ENCODE results near the gene SLC2A5.
"Not testable (repeated sequence)": the region's sequence is repeated elsewhere in the genome, so short reads cannot be mapped to it uniquely, and the experiment has no call there.

The SLC2A5 gene

DNA sequence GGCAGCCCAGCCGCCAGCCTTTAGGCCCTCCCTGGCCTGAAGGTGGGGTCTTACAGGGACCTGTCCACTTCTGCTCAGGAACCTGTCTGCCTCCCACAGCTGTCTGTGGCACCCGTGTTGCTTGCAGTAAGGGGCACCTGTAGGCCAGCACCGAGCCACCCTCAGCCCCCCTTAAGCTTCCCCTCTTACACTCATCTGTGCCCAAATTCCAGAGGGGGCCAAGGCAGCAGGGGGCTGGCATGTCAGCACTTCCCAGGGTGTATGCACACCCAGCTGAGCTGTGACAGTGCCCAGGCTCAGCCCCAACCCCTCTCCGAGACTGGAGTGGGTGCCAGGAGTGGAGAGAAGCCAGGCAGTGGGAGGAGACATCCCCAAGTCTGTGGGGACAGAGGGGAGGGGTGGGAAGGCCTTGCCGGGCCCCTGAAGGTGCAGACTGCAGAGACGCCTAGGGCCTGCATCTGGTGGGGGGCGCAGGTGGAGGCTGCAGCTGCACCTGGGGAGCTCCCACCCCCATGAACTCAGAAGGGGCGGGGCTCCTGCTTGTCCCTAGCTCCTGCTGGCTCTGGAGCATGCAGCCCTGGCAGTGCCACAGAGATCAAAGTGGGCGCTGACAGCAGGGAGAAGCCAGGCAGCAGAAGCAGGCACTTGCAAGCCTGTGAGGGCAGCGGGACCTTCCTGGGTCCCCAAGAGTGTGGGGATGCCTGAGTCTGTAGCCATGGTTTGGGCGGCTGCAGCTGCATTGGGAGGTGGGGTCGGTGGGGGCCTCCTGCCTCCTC is 37.8 kb downstream of the SLC2A5 start:
- no peak for DNase-seq

DNA sequence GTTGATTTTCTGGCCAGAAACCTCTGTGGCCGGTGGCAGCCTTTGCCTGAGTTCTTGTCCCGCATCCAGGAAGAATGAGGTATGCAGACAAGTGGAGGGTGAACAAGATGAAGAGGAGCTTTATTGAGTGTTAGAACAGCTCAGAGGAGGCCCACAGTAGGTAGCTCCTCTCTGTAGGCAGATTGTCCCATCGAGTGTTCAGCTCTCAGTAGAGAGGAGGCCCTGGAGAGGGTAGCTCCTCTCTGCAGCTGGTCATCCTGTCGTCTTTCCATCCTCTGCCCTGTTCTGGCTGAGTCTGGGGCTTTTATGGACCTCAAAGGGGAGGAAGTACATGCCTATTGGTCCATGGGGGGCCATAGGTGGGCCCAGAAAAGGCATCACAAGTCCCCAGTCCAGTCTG is 38.4 kb downstream of the SLC2A5 start:
- not testable (repeated sequence) for DNase-seq

DNA sequence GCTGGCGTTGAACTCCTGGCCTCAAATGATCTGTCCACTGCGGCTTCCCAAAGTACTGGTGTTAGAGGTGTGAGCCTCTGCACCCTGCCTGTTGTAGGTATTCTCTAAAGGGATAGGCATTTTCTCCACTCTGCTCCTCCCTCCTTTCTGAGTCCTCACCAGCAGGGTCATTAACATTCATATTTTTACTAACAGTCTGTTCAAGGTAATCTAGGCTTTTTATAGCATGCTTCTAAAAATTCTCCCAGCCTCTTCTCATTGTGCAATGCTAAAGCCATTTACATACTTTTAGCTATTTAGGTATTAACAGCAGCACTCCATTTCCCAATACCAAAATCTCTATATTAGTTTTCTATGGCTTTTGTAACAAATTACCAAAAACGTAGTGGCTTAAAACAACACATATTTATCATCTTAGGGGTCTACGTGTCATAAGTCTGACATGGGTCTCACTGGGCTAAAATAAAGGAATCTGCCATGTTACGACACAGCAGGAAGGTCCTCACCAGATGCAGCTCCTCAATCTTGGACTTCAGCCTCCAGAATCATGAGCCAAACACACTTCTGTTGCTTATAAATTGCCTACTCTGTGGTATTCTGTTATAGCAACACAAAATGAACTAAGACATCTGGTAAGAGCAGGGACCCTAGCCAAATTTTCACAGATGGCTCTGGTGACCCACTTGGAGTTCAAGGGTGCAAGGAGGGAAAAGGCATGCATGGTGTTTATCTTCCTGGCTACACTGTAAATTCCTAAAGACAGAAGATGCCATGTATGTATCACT is 40.3 kb downstream of the SLC2A5 start:
- DNase-seq: no peak

DNA sequence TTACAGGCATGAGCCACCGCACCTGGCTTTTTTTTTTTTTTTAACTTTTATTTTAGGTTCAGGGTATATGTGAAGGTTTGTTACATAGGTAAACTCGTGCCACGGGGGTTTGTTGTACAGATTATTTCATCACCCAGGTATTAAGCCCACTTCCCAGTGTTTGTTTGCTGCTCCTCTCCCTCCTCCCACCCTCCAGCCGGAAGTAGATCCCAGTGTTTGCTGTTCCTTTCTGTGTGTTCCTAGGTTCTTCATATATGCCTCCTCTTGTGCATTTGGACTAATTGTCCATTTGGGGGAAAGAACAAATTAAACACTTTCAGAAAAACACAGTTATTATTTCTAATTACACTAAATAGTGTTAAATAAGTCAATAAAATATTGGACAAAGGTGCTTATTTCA is 42.1 kb downstream of the SLC2A5 start:
- DNase-seq: no peak

DNA sequence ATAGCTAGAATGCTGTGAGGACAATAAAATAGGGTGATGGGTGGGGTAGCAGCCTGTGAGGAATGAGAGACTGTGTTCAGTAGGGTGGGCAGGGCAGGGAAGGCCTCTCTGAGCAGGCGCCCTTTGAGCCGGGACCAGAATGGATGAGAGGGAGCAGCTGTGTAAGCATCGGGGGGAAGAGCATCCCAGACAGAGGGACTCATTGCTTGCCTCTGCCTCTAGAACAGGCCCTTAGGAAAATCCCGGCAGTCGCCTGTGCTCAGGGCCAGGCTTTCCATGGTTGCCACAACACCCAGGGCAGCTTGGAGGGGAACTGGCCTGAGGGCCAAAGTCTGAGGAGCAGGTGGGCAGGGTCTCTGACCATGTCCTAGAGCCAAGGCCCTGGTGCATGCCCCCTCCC is 44.0 kb downstream of the SLC2A5 start:
- DNase-seq: no peak

DNA sequence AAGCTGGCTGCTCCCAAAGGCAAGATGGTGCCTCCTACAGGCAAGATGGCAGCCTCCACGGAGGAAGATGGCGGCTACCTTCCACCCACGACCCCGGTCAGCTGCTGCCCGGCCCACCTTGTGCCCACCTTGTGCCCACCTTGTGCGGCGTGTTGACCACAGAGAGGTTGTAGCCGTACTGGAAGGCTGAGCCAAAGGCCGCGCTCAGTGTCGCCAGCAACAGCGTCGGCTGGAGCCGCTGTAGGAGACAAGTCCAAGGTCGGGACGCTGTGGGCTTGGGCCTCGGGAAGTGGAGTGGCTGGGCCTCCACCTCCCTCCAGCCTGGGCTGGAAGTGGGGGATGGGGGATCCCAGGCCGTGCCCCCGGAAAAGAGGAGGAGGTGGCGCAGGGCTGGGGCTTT is 44.6 kb downstream of the SLC2A5 start:
- no peak for DNase-seq

DNA sequence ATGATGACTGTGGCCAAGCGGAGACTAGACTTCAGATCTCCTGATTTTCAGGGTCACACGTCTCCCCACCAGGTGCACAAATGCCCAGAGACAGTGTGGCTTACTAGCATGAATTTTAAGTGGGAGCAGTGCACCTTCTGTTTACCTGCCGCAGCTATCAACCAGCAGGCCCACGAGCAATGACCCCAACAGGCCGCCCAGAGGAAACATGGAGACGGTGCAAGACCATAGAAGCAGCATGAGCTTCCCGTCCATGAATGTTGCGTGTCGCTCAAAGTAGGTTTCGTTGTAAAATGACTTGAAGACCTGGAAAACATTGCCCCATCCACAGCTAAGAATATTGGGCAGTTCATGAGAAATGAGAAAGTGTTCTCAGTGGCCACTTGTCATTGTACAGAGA is 46.7 kb downstream of the SLC2A5 start:
- no peak for DNase-seq

DNA sequence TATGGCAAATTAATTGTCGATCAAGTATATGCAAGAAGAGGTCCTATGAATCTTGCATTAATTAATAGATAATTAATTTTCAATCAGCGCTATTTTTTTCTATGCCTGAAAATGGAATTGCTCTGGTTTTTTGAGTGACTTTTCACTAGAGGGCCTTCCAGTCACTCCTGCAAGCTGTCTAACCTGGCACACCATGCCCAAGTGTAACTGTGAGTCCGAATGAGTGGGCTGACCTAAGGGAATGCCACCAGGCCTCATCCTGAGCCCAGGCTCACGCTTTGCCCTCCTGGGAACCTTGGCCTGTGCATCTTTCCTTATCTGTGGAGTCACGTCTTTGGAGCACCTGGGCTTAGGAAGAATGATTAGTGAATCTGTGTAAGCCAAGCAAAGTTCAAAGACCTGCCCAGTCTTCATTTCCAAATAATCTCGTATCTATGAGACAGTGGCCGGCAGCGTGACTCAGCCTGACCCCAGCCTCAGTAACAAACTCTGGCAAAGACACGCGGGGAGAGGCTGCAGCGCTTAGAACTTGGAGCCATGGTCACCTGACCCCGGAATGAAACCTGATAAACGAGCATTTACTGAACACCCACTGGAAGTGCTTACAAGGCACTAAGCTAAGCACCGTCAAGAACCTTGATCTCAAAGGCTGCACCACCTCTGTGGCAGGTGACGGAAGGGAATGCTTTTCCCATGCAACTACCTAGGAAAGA is 47.3 kb downstream of the SLC2A5 start:
- DNase-seq: not testable (repeated sequence)

DNA sequence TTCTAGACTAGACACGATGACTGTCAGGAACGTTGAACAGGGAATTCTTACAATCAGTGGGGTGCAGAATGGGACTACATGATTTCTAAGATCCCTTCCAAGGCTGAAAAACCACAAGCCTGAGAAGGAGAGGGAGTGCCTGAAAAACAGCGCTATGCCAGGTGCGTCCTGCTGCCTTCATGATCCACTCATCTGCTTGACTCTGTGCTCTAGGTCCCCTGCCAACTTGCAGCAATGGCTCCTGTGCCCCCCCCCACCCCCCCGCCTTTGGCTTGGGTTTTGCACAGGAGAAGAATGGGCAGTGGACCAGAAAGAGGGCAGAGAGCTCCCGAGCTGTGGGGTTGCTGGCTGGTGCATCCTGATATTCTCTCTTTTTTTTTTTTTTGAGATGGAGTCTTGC is 49.1 kb downstream of the SLC2A5 start:
- no peak for DNase-seq

DNA sequence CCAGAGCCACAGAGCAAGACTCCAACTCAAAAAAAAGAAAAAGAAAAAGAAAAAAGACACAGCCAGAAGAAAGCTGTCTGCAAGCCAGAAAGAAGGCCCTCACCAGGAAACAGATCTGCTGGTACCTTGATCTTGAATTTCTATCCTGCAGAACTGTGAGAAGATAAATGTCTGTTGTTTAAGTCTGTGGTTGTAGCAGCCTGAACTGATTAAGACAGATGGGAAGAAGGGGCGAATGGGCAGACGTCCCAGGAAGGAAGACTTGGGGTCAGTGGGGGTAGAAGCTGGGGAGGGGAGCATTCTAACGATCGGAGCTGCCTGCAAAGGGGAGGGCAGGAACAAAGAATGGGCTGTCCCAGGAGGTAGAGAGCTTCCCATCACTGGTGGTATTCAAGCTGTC is 49.5 kb downstream of the SLC2A5 start:
- DNase-seq: no peak

DNA sequence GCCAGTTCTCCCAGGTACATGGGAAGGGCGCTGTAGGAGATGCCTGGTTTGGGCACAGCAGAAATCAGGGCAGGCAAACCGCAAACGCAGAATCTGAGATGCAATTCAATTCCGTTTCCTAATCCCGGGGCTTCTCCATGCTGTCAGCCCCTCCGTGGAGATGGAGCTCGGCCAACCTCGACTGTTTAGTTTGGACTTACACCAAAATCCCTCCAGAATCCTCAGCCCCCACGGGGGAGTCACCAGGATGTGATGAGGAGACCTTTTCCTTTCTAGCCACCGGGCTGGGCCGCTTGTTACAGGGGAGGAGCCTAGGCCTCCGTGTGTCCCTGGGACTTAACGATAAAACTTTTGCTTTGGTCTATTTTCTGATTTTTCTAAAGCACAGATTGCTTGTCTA is 51.1 kb downstream of the SLC2A5 start:
- DNase-seq: no peak

DNA sequence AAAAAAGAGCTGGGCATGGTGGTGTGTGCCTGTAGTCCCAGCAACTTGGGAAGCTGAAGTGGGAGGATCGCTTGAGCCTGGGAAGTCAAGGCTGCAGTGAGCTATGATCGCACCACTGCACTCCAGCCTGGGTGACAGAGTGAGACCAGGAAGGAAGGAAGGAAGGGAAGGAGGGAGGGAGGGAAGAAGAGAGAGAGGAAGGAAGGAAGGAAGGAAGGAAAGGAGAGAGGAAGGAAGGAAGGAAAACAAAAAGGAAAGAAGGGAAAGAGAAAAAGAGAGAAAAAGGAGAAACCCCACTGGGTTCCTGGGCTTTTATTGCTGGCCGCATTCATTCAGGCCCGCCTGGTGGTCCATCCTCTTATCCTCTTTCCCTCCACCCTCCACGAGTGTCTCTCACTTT is 53.0 kb downstream of the SLC2A5 start:
- DNase-seq: no peak

DNA sequence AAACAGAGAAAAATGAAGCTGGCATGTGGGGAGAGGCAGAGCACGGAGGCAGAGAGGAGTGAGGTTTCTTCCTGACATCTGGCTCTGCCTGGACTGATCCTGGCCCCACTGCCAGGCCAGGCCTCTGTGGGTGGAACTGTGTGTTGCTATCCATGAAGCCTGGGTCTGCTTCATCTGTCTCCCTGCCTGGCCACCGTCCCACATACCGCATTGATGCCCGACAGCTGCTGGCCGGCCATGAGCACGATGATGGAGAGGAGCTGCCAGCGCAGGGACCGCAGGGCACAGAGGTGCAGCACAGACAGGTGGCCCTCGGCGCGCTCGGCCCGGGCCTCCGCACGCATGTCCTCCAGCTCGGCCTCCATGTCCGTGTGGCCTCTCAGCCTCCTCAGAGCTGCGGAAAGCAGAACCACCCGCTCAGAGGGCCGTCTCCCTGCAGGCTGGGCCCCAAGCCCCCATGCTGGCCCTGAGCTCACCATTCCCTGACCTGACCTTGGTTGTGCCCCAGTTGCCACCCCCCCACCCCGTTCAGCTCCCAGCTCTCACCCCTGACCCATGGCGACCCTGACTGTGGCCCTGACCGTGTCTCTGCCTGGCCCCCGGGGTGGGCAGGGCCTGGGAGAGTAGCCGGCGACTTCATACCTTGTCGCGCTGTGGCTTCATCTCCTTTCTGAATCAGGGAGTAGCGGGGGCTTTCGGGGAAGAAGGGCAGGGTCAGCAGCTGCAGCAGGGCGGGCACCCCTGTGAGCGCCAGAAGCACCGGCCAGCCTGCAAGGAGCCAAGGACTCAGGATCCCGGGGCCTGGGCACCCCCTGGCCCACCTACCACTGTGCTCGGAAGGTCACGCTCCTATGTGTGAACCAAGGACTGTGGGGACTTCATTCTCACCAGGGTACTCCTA is 54.7 kb downstream of the SLC2A5 start:
- DNase-seq: no peak

DNA sequence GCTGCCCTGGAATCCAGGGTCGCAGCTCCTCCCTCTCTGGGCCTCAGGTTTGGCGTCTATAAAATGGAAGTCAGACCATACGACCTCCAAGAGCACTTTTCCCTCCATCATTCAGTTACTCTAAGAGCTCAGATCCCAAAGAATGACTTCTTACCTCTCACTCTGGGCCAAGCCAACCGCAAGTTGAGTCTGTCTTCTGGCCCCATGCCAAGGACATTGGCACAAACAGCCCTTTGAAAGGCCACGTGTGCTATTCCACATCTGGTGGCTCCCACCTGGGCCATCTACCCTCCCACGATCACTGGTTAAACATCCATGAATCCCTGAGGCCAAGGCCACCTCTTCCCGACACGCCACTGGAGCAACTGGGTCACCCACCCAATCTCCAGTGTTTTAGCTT is 55.6 kb downstream of the SLC2A5 start:
- DNase-seq: no peak

DNA sequence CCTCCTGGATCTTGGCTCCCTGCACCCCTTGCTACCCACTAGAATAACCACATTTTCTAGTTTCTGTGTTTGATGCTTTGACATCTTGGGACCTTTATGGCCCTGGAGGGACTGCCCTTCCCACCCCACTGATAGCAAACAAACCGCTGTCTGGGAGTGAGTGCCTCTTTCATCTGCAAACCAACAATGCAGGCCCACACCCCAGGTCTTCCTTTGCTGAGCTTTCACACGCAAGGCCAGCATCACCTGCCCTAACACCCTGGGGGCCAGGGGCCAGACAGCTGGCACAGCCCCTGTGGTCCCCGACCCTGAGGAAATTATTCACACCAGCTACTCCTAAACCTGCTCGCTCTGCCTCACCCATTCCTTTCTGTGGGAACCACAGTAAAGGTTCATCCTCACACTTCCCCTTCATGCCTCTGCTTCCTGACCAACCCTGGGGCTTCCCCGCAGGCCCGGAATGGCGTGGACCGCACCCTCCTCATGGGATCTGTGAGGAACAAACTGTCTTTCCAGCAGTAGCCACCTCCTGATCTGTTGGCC is 58.6 kb downstream of the SLC2A5 start:
- no peak for DNase-seq

DNA sequence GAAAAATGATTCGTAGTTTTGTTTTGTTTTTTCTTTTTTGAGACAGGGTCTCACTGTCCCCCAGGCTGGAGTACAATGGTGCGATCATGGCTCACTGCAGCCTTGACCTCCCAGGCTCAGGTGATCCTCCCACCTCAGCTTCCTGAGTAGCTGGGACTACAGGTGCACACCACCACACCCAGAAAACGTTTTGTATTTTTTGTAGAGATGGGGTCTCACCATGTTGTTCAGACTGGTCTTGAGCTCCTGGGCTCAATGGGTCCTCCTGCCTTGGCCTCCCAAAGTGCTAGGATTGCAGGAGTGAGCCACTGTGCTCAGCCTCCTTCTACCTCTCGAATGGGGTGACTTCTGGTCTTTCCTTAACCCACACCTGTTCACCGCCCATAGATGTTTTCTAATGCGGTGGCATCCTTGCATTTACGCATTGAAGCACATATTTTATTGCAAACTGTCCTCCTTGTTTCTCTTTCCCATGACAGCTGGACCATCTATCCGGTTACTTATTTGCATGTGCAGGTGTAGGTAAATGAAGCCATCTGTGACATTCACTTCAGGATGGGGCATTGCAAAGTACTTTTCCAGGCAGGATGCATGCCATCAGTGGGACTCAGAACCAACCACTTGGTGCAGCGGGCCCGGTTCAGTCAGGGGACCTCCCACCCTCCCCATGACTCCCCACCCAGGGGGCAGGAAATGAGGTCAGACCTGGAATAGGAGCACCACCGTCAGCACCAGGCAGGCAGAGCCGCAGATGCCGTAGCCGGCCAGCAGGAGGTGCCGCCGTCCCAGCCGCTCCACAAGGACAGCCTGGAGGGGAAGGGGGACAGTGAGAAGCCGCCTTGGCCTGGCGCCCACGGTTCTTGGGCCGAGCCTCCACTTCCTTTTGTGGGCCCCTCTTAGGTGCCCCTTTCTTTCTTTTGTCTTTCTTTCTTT is 59.7 kb downstream of the SLC2A5 start:
- DNase-seq: no peak

DNA sequence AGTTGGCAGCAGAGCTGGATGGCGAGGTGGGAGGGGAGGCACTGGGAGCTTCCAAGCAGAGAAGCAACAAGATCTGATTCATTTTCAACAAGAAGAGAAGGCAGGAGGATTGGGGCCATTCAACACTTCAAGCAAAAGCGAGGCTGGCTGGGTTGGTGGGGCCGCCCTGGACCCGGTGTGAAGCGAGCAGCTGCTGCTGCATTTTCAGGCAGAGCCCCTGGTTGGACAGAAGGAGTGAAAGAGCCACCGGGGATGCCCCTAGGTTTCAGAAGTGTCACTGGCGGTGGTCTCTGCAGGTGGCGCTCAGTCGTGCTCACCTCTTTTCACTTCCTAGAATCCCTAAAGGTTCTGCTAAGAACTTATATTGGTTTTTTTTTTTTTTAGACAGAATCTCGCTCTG is 61.2 kb downstream of the SLC2A5 start:
- no peak for DNase-seq

DNA sequence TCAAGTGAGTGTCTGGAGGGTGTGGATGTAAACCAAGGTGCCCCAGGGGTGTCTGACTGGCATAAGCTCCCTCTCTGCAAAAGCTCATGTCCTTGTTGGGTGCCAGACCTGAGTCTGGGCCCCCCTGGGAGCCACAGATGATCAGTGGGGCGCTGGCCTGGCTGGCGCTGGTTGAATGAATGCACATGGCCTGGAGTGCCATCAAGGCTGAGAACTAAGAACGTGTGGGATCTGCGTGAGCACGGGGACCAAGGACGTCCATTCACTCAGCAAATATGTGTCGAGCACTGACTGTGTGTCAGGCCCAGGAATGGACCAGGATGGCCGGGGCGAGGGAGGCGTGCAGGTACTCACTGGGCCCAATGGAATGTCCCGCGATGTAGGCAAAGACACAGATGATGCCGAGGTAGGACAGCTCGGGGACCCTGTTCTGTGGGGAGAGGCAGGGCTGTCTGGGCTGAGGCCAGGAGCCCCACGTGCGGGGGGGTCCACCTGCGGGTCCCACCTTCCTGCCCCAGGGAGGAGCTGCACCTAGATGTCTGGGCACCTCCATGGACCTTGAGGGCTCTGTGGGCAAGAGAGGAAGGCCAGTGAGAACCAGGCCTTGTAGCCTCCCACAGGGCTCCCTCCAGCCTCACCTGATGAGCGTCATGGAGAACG is 62.3 kb downstream of the SLC2A5 start:
- no peak for DNase-seq

DNA sequence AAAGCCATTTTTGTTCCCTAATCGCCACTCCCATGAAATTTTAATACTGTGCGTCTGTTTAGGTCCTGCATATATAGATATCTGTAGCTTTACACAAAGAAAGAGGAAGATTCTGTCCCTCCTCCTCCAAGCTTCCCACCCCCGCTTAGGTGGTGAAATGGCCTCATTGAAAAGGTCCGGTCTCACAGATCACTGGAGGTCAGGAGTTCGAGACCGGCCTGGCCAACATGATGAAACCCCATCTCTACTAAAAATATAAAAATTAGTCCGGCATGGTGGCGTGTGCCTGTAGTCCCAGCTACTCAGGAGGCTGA is 64.1 kb downstream of the SLC2A5 start:
- no peak for DNase-seq

DNA sequence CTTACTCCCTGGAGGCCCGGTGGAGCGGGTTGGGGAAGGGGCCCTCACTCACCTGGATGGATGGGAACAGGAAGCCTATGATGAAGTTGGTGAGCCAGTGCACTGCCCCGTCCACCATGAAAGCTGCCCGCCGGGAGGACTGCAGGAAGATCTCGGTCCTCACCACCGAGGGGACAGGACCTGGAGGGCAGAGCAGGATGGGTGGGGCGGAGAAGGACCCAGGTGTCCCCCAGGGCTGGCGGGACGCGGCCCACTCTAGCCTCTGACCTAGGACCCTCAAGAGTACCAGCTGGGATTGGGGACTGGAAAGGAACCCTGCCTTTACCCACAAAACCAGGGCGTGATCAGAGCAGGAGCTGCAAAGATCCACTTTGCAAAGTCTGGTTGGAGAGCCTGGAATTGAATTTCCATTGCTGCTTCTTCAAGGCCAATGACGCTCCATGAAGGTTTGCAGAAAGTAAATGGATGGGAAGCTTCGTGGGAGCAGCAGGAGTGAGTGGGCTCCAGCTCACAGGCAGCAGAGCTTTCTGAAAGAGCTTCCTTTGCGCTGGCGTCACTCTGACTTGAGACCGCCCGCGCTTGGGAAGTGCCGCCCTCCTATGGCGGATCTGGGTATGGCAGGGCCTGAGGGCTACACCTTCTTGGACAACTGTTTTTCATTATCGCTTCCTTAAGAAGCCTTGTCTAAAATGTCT is 64.6 kb downstream of the SLC2A5 start:
- DNase-seq: peak; percentile 69

Data from NCI-H226 (cell line).